Liver (tissue), 9 donors: ENCODE data around the gene BGN. TPM values are rescaled to one million over a fixed set of nuclear protein-coding genes. Genes with fewer than 3 reads are reported as not detected.
A peak's percentile ranks its signal among the peaks of the same experiment; 100 is the strongest.

Experiments used
- DNase-seq: peaks from one replicate; pipeline ENCODE4 v3.0.0-alpha.2; 2017; ENCODE audit warnings: low spot score
- H3K27ac ChIP-seq, 2 donors: one replicate each; pipeline ENCODE4 v1.7.0; 2013; ENCODE audit warnings: inconsistent platforms in 2 of 2, low read length in 2 of 2, control low read depth in 1 of 2, low read depth in 1 of 2, mild to moderate bottlenecking in 1 of 2
- H3K27me3 ChIP-seq, 4 donors: one replicate each; pipeline versions ENCODE4 v1.6.1 to v1.7.0; 2013; ENCODE audit warnings: low read length in 3 of 4, inconsistent platforms in 1 of 4, mild to moderate bottlenecking in 1 of 4, moderate library complexity in 1 of 4; ENCODE audit not compliant: control insufficient read depth in 4 of 4, insufficient read depth in 4 of 4
- H3K36me3 ChIP-seq, 4 donors: one replicate each; pipeline versions ENCODE4 v1.6.1 to v1.7.0; 2013; ENCODE audit warnings: low read length in 3 of 4, mild to moderate bottlenecking in 3 of 4, low read depth in 1 of 4, moderate library complexity in 1 of 4; ENCODE audit not compliant: control insufficient read depth in 4 of 4, insufficient read depth in 3 of 4
- H3K4me1 ChIP-seq, 4 donors: one replicate each; pipeline versions ENCODE4 v1.6.1 to v1.7.0; 2013; ENCODE audit warnings: low read length in 3 of 4, mild to moderate bottlenecking in 3 of 4, moderate library complexity in 1 of 4; ENCODE audit not compliant: control insufficient read depth in 4 of 4, insufficient read depth in 4 of 4
- H3K4me3 ChIP-seq, 3 donors: one replicate each; pipeline versions ENCODE4 v1.6.1 to v1.7.0; 2013; ENCODE audit warnings: low read length in 3 of 3, control low read depth in 1 of 3, low read depth in 1 of 3, mild to moderate bottlenecking in 1 of 3
- H3K9ac ChIP-seq, 2 donors: one replicate each; pipeline ENCODE4 v1.7.0; 2013; ENCODE audit warnings: low read length in 2 of 2, mild to moderate bottlenecking in 2 of 2, moderate library complexity in 2 of 2, control low read depth in 1 of 2, low read depth in 1 of 2
- H3K9me3 ChIP-seq, 4 donors: one replicate each; pipeline versions ENCODE4 v1.6.1 to v1.7.0; 2013; ENCODE audit warnings: low read length in 3 of 4; ENCODE audit not compliant: control insufficient read depth in 4 of 4
- EGR1 ChIP-seq, 2 donors: IDR thresholded peaks; 2 replicates each; pipeline ENCODE4 v1.6.1; 2016 to 2018; ENCODE audit warnings: antibody characterized with exemption in 2 of 2, low read depth in 2 of 2
- FOXA1 ChIP-seq: IDR thresholded peaks from 2 replicates; pipeline ENCODE4 v1.6.1; 2016; ENCODE audit warnings: antibody characterized with exemption
- FOXA2 ChIP-seq: IDR thresholded peaks from 2 replicates; pipeline ENCODE4 v1.6.1; 2016; ENCODE audit warnings: antibody characterized with exemption
- GABPA ChIP-seq, 2 donors: IDR thresholded peaks in 1 of 2; conservative IDR thresholded peaks in 1 of 2; 2 replicates each; pipeline ENCODE4 v1.6.1; 2016; ENCODE audit warnings: antibody characterized with exemption in 2 of 2, mild to moderate bottlenecking in 1 of 2, moderate library complexity in 1 of 2
- HNF4A ChIP-seq, 2 donors: conservative IDR thresholded peaks; 2 replicates each; pipeline ENCODE4 v1.6.1; 2016; ENCODE audit warnings: antibody characterized with exemption in 2 of 2, mild to moderate bottlenecking in 2 of 2
- HNF4G ChIP-seq: IDR thresholded peaks from 2 replicates; pipeline ENCODE4 v1.6.1; 2016; ENCODE audit warnings: antibody characterized with exemption
- JUND ChIP-seq, 2 donors: IDR thresholded peaks; 2 replicates each; pipeline ENCODE4 v1.6.1; 2016; ENCODE audit warnings: antibody characterized with exemption in 2 of 2
- NR2F2 ChIP-seq: IDR thresholded peaks from 2 replicates; pipeline ENCODE4 v1.6.1; 2016; ENCODE audit warnings: antibody characterized with exemption
- RAD21 ChIP-seq, 2 donors: IDR thresholded peaks; 2 replicates each; pipeline ENCODE4 v1.6.1; 2016; ENCODE audit warnings: antibody characterized with exemption in 2 of 2, mild to moderate bottlenecking in 2 of 2
- REST ChIP-seq: IDR thresholded peaks from 2 replicates; pipeline ENCODE4 v1.6.1; 2016; ENCODE audit warnings: antibody characterized with exemption, mild to moderate bottlenecking
- RXRA ChIP-seq, 2 donors: IDR thresholded peaks; 2 replicates each; pipeline ENCODE4 v1.6.1; 2017 to 2018; ENCODE audit warnings: antibody characterized with exemption in 2 of 2, mild to moderate bottlenecking in 1 of 2
- SP1 ChIP-seq: IDR thresholded peaks from 2 replicates; pipeline ENCODE4 v1.6.1; 2018; ENCODE audit warnings: antibody characterized with exemption, mild to moderate bottlenecking
- TAF1 ChIP-seq: conservative IDR thresholded peaks from 2 replicates; pipeline ENCODE4 v1.6.1; 2016; ENCODE audit warnings: antibody characterized with exemption, mild to moderate bottlenecking
- YY1 ChIP-seq: IDR thresholded peaks from 2 replicates; pipeline ENCODE4 v1.6.1; 2016; ENCODE audit warnings: antibody characterized with exemption, mild to moderate bottlenecking
- ZBTB33 ChIP-seq: IDR thresholded peaks from 2 replicates; pipeline ENCODE4 v1.6.1; 2016; ENCODE audit warnings: antibody characterized with exemption
- WGBS: extraction: QIAGEN DNeasy Blood & Tissue Kit; methylation state at CpG from one replicate; pipeline ENCODE4 v1.1.7; 2013; 5-methylcytosine and 5-hydroxymethylcytosine counted together
- polyA plus RNA-seq, 2 donors: library from polyadenylated mRNA; stranded (reverse) in 1 of 2; unstranded in 1 of 2; fragments of 200-250 nt in 1 of 2; fragments of >200 nt in 1 of 2; fragmentation: Nextera tagmentation in 1 of 2; extraction: Ambion mirVana in 1 of 2; gene quantifications; one replicate each; pipeline versions ENCODE4 v1.2.1 to v1.2.3, GENCODE V29; 2013 to 2015
- total RNA-seq, 2 donors: library from RNA; depleted of rRNA; stranded (reverse); fragments of >200 nt; gene quantifications; one replicate each; pipeline ENCODE4 v1.2.3, GENCODE V29; 2014
- TF ChIP-seq, protein P1 (sequence below): fragments of 150-350 bp; IDR thresholded peaks from 2 replicates; pipeline ENCODE4 v1.5.1; 2017; ENCODE audit warnings: improper control_type of control experiment, low read depth, low read length; ENCODE audit not compliant: missing input control
- TF ChIP-seq, protein P2 (sequence below): IDR thresholded peaks from 2 replicates; pipeline ENCODE4 v1.6.1; 2016; ENCODE audit warnings: antibody characterized with exemption
- TF ChIP-seq, protein P3 (sequence below): IDR thresholded peaks from 2 replicates; pipeline ENCODE4 v1.6.1; 2016; ENCODE audit warnings: antibody characterized with exemption
- donor health status: healthy.
- donor health status: healthy.
- donor health status: healthy.
- donor health status: healthy.
- donor health status: healthy.

Gene BGN
- total and polyA plus RNA-seq, 4 donors = 11.7 to 131 (median 44.8) TPM

GRCh38 chrX:153475751-153476281, 19.0 kb upstream of the BGN start:
- Histone ChIP-seq H3K27ac (peak overlapping the region; percentile 31 to 46), H3K4me1 (peaks cover 0 to 7% (median 0%) of the 10 kb centered on the region in 4 donors), H3K9ac (no peak overlapping the region), H3K27me3 (no peaks in the 10 kb centered on the region), H3K36me3 (no peaks in the 10 kb centered on the region), H3K9me3 (no peaks in the 10 kb centered on the region), H3K4me3 (no peak overlapping the region)
- no peak for TF ChIP-seq FOXA2
- TF ChIP-seq TAF1 = no peak
- TF ChIP-seq RXRA (IDR thresholded peaks at IDR 0.05) = no peak
- TF ChIP-seq, protein P1, sequence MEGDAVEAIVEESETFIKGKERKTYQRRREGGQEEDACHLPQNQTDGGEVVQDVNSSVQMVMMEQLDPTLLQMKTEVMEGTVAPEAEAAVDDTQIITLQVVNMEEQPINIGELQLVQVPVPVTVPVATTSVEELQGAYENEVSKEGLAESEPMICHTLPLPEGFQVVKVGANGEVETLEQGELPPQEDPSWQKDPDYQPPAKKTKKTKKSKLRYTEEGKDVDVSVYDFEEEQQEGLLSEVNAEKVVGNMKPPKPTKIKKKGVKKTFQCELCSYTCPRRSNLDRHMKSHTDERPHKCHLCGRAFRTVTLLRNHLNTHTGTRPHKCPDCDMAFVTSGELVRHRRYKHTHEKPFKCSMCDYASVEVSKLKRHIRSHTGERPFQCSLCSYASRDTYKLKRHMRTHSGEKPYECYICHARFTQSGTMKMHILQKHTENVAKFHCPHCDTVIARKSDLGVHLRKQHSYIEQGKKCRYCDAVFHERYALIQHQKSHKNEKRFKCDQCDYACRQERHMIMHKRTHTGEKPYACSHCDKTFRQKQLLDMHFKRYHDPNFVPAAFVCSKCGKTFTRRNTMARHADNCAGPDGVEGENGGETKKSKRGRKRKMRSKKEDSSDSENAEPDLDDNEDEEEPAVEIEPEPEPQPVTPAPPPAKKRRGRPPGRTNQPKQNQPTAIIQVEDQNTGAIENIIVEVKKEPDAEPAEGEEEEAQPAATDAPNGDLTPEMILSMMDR = no peak
- TF ChIP-seq EGR1 (IDR thresholded peaks at IDR 0.05; ENCODE audit: low read depth in 2 of 2) = no peak
- TF ChIP-seq HNF4A (conservative IDR thresholded peaks at IDR 0.05) = no peak
- no peak for TF ChIP-seq ZBTB33
- no peak for TF ChIP-seq RAD21 (IDR thresholded peaks at IDR 0.05)
- TF ChIP-seq, protein P2, sequence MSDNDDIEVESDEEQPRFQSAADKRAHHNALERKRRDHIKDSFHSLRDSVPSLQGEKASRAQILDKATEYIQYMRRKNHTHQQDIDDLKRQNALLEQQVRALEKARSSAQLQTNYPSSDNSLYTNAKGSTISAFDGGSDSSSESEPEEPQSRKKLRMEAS = no peak
- TF ChIP-seq, protein P3, sequence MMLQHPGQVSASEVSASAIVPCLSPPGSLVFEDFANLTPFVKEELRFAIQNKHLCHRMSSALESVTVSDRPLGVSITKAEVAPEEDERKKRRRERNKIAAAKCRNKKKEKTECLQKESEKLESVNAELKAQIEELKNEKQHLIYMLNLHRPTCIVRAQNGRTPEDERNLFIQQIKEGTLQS = no peak
- no peak for TF ChIP-seq YY1
- no peak for TF ChIP-seq HNF4G
- TF ChIP-seq NR2F2 = no peak
- no peak for TF ChIP-seq FOXA1
- no peak for TF ChIP-seq GABPA (IDR thresholded peaks at IDR 0.05 in 1 of 2, conservative IDR thresholded peaks at IDR 0.05 in 1 of 2)
- 92% methylated on average over 11 of the region's 11 CpGs for WGBS
- DNase-seq = no peak

- Histone ChIP-seq H3K27me3 (no peaks in the 10 kb centered on the region), H3K9ac (no peak overlapping the region), H3K4me1 (peaks cover 0 to 7% (median 0%) of the 10 kb centered on the region in 4 donors), H3K9me3 (no peaks in the 10 kb centered on the region), H3K27ac (peak overlapping the region in 1 of 2 donors; percentile 20), H3K4me3 (no peak overlapping the region), H3K36me3 (no peaks in the 10 kb centered on the region)
- WGBS = 76% methylated on average over 16 of the region's 16 CpGs
- no peak for DNase-seq
- TF ChIP-seq JUND (IDR thresholded peaks at IDR 0.05) (no peak), REST (no peak), RXRA (IDR thresholded peaks at IDR 0.05) (no peak), EGR1 (IDR thresholded peaks at IDR 0.05; ENCODE audit: low read depth in 2 of 2) (no peak), SP1 (no peak), NR2F2 (no peak), RAD21 (IDR thresholded peaks at IDR 0.05) (no peak), TAF1 (no peak), YY1 (no peak), FOXA2 (no peak)
- TF ChIP-seq, protein P2 = no peak
- TF ChIP-seq, protein P1 = no peak
- TF ChIP-seq, protein P3 = no peak
These were observed 18.0 kb upstream of the BGN start for GRCh38 chrX:153476666-153477363.
